HG03025 (cell line): ENCODE results near the gene RPL10L.

Source experiments
- ATAC-seq: cut with Tn5 transposase; IDR thresholded peaks from one replicate; pipeline ENCODE4 v1.9.1; 2021; ENCODE audit warnings: mild to moderate bottlenecking, moderate library complexity; ENCODE audit not compliant: unreplicated experiment, low FRiP score

The RPL10L gene

DNA sequence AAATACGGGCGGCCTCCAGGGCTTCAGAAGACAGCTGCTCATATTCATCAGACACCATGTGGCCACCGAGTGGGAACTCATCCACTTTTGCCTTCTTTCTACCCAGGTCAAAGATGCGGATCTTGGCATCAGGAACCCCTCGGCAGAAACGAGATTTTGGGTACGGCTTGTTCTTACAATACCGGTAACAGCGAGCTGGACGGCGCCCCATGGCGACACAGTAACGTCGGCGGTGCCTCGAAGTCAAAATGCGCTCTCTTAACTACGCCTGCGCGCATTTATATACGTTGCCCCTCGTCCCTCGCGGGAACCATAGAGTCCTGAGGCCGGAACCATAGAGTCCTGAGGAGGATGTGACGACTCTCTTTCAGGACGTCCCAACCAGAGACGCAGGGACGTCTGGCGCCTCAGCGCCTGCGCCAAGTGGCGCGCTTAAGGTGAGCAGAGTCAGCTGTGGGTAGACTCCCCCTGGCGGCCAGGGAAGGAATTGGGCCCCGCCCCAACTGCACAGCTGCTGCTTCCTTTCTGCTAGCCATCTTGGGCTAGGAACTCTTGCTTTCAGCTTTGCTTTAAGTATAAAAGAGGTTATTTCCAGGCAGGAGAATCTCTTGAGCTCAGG lies at the start of gene RPL10L:
Gene RPL10L (minus strand): TSS at position 256 of the 619 bp plus-strand sequence. CDS start 45 bp downstream, at position 211.
- ATAC-seq, result no peak

DNA sequence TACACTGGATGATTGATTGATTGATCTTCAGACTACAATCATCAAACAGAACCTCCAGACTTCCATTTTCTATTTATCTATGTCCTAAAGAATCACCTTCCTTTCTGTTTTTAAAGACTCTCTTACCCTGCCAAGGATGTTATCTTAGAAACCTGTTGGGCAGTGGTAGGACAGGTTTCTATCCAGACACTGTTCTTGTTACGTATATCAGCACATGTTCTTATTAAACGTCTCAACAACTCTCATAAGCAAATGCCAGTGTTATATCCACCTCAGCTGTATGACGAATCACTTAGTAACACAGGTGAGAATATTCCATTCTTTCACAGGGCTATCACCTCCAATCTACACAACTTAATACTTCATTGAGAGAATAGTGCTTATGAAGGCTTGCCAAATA lies 40.2 kb upstream of the RPL10L start:
- no peak for ATAC-seq

DNA sequence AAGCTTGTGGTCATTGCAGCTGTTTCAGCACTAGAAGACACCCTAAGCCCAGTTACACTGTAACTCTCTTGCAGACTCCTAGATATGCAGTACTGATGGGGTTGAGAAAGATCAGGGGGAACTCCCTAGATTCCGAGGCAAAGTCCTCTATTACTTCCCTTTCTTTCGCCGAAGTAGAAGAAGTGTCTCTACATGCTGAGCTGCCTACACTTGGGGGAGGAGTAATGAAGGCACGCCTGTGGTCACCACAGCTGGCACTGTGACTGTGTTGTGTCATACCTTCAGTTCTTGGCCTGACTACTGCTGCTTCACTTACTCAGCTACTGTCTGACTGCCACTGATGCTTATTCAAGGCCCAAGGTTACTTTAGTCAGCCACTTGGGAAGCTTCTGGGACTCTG lies 35.1 kb upstream of the RPL10L start:
- ATAC-seq, result no peak

DNA sequence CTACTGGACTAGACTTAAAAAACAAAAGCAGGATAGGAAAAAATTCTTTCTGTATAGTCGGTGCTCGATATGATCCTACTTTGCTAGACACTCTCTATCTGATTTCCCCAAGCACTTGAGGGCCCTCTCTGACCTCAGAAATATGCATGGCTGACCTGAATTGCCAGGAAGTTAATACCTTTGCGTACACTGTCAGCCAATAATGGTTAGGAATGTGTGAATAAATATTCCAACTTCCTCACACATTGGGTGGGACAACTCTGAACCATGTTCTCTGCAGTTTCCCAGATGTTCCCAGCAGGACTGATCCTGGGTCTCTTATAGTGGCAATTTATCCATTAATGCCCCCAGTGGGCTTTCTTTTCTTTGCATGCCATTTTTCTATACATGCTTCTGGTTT lies 20.5 kb upstream of the RPL10L start:
- ATAC-seq, result no peak

DNA sequence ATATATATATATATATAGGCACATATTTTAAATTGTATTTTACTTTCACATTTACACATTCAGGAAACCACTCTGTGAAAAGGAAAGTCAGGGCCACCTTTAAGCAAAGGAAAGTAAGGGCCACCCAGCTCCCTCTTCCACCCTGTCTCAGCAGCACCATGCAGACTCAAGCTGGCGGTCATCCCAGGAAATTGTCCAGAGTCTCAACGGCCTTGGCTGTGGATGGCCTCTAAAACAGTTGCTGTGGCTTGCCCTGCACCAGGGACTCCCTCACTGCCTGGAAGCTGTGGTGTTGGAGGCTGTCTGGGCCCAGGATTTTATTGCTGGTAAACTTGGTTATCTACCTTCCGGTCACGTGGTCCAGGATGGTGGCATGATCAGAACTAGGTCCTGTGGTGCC lies 11.8 kb upstream of the RPL10L start:
- no peak for ATAC-seq

DNA sequence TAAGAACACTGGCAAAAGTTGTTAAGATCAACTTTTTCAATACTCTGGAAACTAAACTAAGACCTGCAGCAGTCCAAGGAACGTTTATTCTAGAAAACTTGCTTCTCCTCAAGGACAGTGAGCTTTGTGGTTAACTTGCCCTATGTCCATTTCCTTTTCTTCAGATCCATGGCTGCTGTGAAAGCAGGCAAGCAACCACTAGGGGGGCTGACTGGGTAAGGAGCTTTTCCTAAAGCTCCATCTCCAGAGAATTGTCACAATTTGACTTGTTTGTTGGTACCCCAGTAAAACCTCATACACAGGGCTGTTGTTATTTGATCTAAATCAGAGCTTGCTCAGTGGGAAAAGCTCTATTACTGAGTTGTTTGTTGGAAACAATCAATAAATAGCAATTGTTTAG lies 10.1 kb upstream of the RPL10L start:
- no peak for ATAC-seq

DNA sequence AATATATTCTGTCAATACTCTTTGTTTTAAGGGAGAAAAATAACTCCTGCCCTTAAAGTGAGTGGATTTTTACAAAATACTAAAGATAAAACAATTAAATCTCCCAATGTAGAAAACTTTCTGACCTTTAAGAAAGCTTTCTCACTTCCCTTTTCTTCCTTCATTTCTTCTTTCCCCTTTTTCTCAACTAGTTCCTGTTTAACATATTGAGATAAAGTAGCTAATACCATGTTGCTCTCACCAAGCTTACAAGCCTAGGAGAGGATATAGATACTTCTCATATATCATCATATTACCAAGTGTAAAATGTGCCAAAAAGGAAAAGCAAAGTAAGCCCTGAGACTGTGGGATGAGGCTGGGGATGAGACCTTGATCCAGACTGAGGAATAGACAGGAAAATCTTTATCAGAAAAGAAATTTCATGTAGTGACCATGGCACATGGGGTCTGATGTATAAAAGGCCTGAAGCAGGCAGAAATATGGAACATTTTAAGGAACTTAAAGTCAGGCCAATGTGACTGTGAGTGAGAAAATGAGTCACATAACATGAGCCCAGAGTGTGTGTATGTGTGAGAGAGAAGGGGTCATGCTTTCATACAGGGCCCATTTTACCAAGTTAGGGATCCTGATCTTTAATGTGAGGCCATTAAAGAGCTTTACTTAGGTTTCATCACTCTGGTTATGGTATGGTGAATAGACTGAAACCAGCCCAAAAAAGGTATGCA lies 1.6 kb upstream of the RPL10L start:
- no peak for ATAC-seq

DNA sequence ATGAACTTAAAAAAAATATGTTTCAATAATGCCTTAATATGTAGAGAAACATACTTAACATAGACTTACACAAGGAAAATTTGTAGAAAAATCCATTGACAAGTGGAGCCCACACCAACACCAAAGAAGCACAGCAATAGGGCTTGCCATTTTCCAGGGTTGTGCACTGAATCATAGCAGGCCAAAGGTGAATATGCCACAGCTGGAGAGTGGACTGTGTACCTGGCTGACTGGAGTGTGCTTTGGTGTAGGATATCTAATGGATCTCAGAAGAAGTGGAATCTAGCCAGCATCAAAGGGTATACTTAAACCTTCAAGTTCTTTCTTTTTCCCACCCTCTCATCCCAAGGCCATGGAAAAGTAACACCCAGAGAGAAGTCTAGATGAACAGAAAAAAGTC lies 4.8 kb downstream of the RPL10L start:
- ATAC-seq, result no peak

DNA sequence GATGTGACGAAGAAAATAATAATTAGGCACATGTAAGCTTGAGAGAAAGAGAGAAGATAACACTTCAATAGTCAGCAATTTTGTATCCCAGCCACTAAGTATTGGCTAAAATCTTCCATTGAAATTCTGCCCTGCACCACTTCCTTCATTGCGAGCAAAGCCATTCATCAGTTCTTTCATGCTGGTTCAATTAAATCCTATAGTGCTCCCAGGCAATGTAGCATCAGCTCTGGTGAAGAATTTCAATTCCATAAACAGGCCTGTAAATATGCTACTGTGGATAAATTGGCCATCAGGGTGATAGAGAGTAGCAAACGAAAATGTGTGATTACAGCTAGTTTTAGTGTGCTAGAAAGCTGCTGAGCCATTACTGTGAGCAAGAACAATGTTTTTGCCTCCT lies 24.7 kb downstream of the RPL10L start:
- no peak for ATAC-seq
